GM12801 (cell line): ENCODE data around the gene ZNF408.

ENCODE experiments used
- CTCF ChIP-seq: IDR thresholded peaks from one replicate; pipeline ENCODE4 v1.5.1; 2011; ENCODE audit warnings: control low read depth; ENCODE audit not compliant: insufficient read length; ENCODE audit errors: extremely low read depth

ZNF408 gene

GRCh38 chr11:46677169-46677568 is 23.7 kb upstream of the ZNF408 start:
- TF ChIP-seq CTCF = no peak

GRCh38 chr11:46677991-46678740 is 22.7 kb upstream of the ZNF408 start:
- TF ChIP-seq CTCF = no peak

- TF ChIP-seq CTCF = no peak
Measured at GRCh38 chr11:46678741-46679130, 22.1 kb upstream of the ZNF408 start.

GRCh38 chr11:46679241-46680163 is 21.3 kb upstream of the ZNF408 start:
- no peak for TF ChIP-seq CTCF

- no peak for TF ChIP-seq CTCF
Measured at GRCh38 chr11:46680164-46680760, 20.6 kb upstream of the ZNF408 start.

GRCh38 chr11:46680815-46681214 is 20.0 kb upstream of the ZNF408 start:
- TF ChIP-seq CTCF = no peak

GRCh38 chr11:46681814-46682213 is 19.0 kb upstream of the ZNF408 start:
- no peak for TF ChIP-seq CTCF
